Cardiac muscle cell (in vitro differentiated cells and primary cell): ENCODE measurements around the gene ACOXL. TPM values are rescaled to one million over a fixed set of nuclear protein-coding genes. Genes with fewer than 3 reads are reported as not detected.

ENCODE experiments used
- DNase-seq, 2 donors: peaks; one replicate each; pipeline versions ENCODE4 v3.0.0 to v3.0.0-alpha.2; 2010 to 2017; ENCODE audit warnings: low read depth in 1 of 2, low spot score in 1 of 2
- H3K27ac ChIP-seq: fragments of 200-600 bp; sonication (generic); 2 replicates; pipeline ENCODE4 v1.5.1; 2016
- H3K27me3 ChIP-seq: fragments of 200-600 bp; sonication (generic); 2 replicates; pipeline ENCODE4 v1.6.0; 2016; ENCODE audit warnings: control low read depth
- H3K36me3 ChIP-seq: fragments of 200-600 bp; sonication (generic); 2 replicates; pipeline ENCODE4 v1.5.1; 2016; ENCODE audit warnings: control low read depth
- H3K4me1 ChIP-seq: fragments of 200-600 bp; sonication (generic); 2 replicates; pipeline ENCODE4 v1.8.1; 2017; ENCODE audit warnings: low read depth, mild to moderate bottlenecking, mixed run types
- H3K4me3 ChIP-seq: fragments of 200-600 bp; sonication (generic); 2 replicates; pipeline ENCODE4 v1.5.1; 2016; ENCODE audit warnings: mild to moderate bottlenecking
- H3K9me3 ChIP-seq: fragments of 200-600 bp; sonication (generic); 2 replicates; pipeline ENCODE4 v1.5.1; 2017; ENCODE audit warnings: low read depth, mild to moderate bottlenecking, control low read depth
- polyA plus RNA-seq: library from polyadenylated mRNA; unstranded; fragments of >200 nt; fragmentation: Nextera tagmentation; extraction: Ambion mirVana; gene quantifications from 2 replicates; pipeline ENCODE4 v1.2.1, GENCODE V29; 2016
- total RNA-seq: library from RNA; depleted of rRNA; stranded (reverse); fragments of >200 nt; gene quantifications from 2 replicates; pipeline ENCODE4 v1.2.3, GENCODE V29; 2016
- TF ChIP-seq, protein P1 (sequence below): IDR thresholded peaks from 2 replicates; pipeline ENCODE4 v1.5.1; 2012; ENCODE audit warnings: low read depth, mild to moderate bottlenecking, low read length

The ACOXL gene
- total and polyA plus RNA-seq, 2 experiments from 2014 or later: 0.89 to 2.4 TPM

DNA sequence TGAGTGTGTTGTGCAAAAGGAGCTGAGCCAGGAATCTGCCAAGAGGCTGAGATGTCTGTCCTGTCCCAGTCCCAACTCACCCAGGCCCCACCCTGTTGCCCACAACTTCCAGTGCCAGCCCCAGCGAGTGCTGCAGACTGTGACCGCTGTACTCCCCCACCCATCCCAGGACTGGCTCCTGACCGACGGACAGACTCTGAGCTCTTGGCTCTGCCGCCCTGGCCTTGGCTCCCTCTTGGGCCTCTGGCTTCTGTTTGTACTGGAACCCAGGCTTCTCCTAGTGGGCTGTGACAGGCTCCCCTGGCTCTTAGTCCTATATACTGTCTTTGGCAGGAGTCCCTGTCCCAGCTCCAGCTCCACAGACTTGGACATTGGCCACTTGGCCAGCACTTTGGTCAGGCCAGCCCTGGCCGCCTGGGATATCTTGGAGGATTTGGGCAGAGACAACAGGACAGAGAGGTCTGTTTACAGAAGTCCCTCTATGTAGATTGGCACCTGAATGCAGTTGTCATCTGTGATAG, 41.1 kb downstream of the ACOXL start:
- no peaks in the 10 kb centered on the region for H3K9me3 ChIP-seq
- no peaks in the 10 kb centered on the region for H3K27me3 ChIP-seq
- H3K4me1 ChIP-seq: peaks cover 9% of the 10 kb centered on the region
- H3K4me3 ChIP-seq: no peak overlapping the region
- TF ChIP-seq, protein P1, sequence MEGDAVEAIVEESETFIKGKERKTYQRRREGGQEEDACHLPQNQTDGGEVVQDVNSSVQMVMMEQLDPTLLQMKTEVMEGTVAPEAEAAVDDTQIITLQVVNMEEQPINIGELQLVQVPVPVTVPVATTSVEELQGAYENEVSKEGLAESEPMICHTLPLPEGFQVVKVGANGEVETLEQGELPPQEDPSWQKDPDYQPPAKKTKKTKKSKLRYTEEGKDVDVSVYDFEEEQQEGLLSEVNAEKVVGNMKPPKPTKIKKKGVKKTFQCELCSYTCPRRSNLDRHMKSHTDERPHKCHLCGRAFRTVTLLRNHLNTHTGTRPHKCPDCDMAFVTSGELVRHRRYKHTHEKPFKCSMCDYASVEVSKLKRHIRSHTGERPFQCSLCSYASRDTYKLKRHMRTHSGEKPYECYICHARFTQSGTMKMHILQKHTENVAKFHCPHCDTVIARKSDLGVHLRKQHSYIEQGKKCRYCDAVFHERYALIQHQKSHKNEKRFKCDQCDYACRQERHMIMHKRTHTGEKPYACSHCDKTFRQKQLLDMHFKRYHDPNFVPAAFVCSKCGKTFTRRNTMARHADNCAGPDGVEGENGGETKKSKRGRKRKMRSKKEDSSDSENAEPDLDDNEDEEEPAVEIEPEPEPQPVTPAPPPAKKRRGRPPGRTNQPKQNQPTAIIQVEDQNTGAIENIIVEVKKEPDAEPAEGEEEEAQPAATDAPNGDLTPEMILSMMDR: no peak
- H3K27ac ChIP-seq: no peak overlapping the region
- H3K36me3 ChIP-seq: no peaks in the 10 kb centered on the region
- DNase-seq: peak in 1 of 2 donors; percentile 25

GRCh38 chr2:110774701-110775100, 42.3 kb downstream of the ACOXL start:
- H3K4me1 ChIP-seq: peaks cover 9% of the 10 kb centered on the region
- no peak overlapping the region for H3K27ac ChIP-seq
- TF ChIP-seq, protein P1: no peak
- H3K9me3 ChIP-seq: no peaks in the 10 kb centered on the region
- no peak overlapping the region for H3K4me3 ChIP-seq
- DNase-seq: no peak
- no peaks in the 10 kb centered on the region for H3K36me3 ChIP-seq
- no peaks in the 10 kb centered on the region for H3K27me3 ChIP-seq

- Histone ChIP-seq H3K27ac (no peak overlapping the region), H3K4me3 (no peak overlapping the region), H3K9me3 (no peaks in the 10 kb centered on the region), H3K36me3 (no peaks in the 10 kb centered on the region), H3K27me3 (no peaks in the 10 kb centered on the region), H3K4me1 (no peaks in the 10 kb centered on the region)
- TF ChIP-seq, protein P1: no peak
- DNase-seq: no peak
Observed at GRCh38 chr2:110777531-110778311, 45.3 kb downstream of the ACOXL start.

DNA sequence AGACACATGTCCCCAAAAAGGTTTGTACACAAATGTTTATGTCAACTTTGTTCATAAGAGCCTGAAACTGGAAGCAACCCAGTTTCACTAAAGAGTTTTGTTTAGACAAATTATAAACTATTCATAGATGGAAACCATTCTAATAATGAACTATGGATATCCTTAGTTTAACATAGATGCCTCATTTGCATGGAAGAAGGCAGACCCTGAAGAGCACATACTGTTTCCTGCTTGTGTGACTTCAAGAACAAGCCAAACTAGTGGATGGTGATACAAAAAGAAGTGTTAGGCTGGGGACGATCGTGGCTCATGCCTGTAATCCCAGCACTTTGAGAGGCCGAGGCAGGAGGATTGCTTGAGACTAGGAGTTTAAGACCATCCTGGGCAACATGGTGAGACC, 48.1 kb downstream of the ACOXL start:
- Histone ChIP-seq H3K4me3 (no peak overlapping the region), H3K27me3 (no peaks in the 10 kb centered on the region), H3K4me1 (no peaks in the 10 kb centered on the region), H3K27ac (no peak overlapping the region), H3K36me3 (no peaks in the 10 kb centered on the region), H3K9me3 (no peaks in the 10 kb centered on the region)
- no peak for DNase-seq
- TF ChIP-seq, protein P1: no peak

GRCh38 chr2:110783196-110783873, 51.0 kb downstream of the ACOXL start:
- Histone ChIP-seq H3K27ac (no peak overlapping the region), H3K27me3 (no peaks in the 10 kb centered on the region), H3K9me3 (no peaks in the 10 kb centered on the region), H3K4me3 (no peak overlapping the region), H3K4me1 (no peaks in the 10 kb centered on the region), H3K36me3 (no peaks in the 10 kb centered on the region)
- TF ChIP-seq, protein P1: no peak
- DNase-seq: no peak
